ENCODE results near the gene HS6ST3.

DNA sequence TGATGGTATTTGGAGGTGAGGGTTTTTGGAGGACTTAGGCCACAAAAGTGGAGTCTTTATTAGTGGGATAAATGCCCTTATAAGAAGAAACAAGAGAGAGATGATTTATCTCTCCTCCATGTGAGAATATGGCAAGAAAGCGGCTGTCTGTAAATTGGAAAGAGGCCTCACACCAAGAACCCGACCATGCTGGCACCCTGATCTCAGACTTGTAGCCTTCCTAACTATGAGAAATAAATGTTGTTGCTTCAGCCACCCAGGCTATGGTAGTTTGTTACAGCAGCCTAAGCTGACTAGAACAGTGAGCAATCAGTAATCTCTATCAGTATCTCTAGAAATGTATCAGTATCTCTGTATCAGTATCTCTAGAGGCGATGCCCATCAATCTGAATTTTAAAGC, 617.2 kb downstream of the HS6ST3 start:
- TF ChIP-seq, protein P1, sequence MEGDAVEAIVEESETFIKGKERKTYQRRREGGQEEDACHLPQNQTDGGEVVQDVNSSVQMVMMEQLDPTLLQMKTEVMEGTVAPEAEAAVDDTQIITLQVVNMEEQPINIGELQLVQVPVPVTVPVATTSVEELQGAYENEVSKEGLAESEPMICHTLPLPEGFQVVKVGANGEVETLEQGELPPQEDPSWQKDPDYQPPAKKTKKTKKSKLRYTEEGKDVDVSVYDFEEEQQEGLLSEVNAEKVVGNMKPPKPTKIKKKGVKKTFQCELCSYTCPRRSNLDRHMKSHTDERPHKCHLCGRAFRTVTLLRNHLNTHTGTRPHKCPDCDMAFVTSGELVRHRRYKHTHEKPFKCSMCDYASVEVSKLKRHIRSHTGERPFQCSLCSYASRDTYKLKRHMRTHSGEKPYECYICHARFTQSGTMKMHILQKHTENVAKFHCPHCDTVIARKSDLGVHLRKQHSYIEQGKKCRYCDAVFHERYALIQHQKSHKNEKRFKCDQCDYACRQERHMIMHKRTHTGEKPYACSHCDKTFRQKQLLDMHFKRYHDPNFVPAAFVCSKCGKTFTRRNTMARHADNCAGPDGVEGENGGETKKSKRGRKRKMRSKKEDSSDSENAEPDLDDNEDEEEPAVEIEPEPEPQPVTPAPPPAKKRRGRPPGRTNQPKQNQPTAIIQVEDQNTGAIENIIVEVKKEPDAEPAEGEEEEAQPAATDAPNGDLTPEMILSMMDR (IDR thresholded peaks at IDR 0.05) = no peak
- TF ChIP-seq POLR2A (IDR thresholded peaks at IDR 0.05) = no peak

All from upper lobe of left lung (tissue), 4 donors.